Stimulated activated CD4-positive, alpha-beta T cell treated with anti-CD3 and anti-CD28 coated beads, Interleukin-1b, Interleukin-23, amount 100 ng/mL, for 24 hours (primary cell): Measurements from ENCODE around the gene IRF5.

ENCODE experiments used
- DNase-seq, 4 experiments: peaks; one replicate each; pipeline ENCODE4 v3.0.0-alpha.2; 2020; ENCODE audit warnings: low read depth in 4 of 4, low spot score in 1 of 4

IRF5 gene

GRCh38 chr7:128919881-128920799 lies 17.6 kb upstream of the IRF5 start:
- DNase-seq, result no peak

- DNase-seq, result no peak
These were observed 16.7 kb upstream of the IRF5 start for GRCh38 chr7:128920913-128921582.

GRCh38 chr7:128921866-128922440 lies 15.8 kb upstream of the IRF5 start:
- DNase-seq, result no peak

GRCh38 chr7:128922496-128923410 lies 15.0 kb upstream of the IRF5 start:
- DNase-seq, result no peak

- no peak for DNase-seq
These were observed 14.3 kb upstream of the IRF5 start for GRCh38 chr7:128923411-128923800.

- DNase-seq, result no peak
These were observed 12.8 kb upstream of the IRF5 start for GRCh38 chr7:128924707-128925588.

- no peak for DNase-seq
These were observed 9.4 kb upstream of the IRF5 start for GRCh38 chr7:128928159-128928813.

GRCh38 chr7:128928882-128929788 lies 8.6 kb upstream of the IRF5 start:
- no peak for DNase-seq

- no peak for DNase-seq
These were observed 6.4 kb upstream of the IRF5 start for GRCh38 chr7:128931190-128931798.

GRCh38 chr7:128931965-128932861 lies 5.5 kb upstream of the IRF5 start:
- DNase-seq, result no peak

- DNase-seq, result no peak
These were observed 4.9 kb upstream of the IRF5 start for GRCh38 chr7:128932862-128933179.

GRCh38 chr7:128933180-128933891 lies 4.4 kb upstream of the IRF5 start:
- DNase-seq, result peak in 2 of 4 experiments; percentile 22 to 28

- no peak for DNase-seq
These were observed 3.1 kb upstream of the IRF5 start for GRCh38 chr7:128934361-128935341.

- DNase-seq, result no peak
These were observed 2.4 kb upstream of the IRF5 start for GRCh38 chr7:128935342-128935730.

- no peak for DNase-seq
These were observed 929 bp upstream of the IRF5 start for GRCh38 chr7:128936798-128937197.
